Effector memory CD8-positive, alpha-beta T cell (primary cell): ENCODE data around the gene ORM2.
A peak's percentile ranks its signal among the peaks of the same experiment; 100 is the strongest.
"Not testable (repeated sequence)": the region's sequence is repeated elsewhere in the genome, so short reads cannot be mapped to it uniquely, and the experiment has no call there.

Experiments used
- ATAC-seq: fragments of 150-1000 bp; cut with Tn5 transposase; replicated peaks from 2 replicates; pipeline ENCODE4 v1.10.0; 2021; ENCODE audit warnings: mild to moderate bottlenecking, moderate library complexity
- DNase-seq, 3 experiments: peaks; one replicate each; pipeline ENCODE4 v3.0.0; 2021
- H3K27ac Mint-ChIP-seq, 2 donors: one replicate each; pipeline ENCODE4 v1.8.0; 2022; ENCODE audit warnings: mild to moderate bottlenecking in 2 of 2, mixed read lengths in 2 of 2, moderate library complexity in 2 of 2
- H3K27me3 Mint-ChIP-seq, 2 donors: one replicate each; pipeline ENCODE4 v1.8.0; 2022; ENCODE audit warnings: mixed read lengths in 2 of 2
- H3K36me3 Mint-ChIP-seq: one replicate; pipeline ENCODE4 v1.8.0; 2022; ENCODE audit warnings: mild to moderate bottlenecking, moderate library complexity, mixed read lengths; ENCODE audit not compliant: insufficient read depth
- H3K4me1 Mint-ChIP-seq, 2 donors: one replicate each; pipeline ENCODE4 v1.8.0; 2022; ENCODE audit warnings: low read depth in 2 of 2, mixed read lengths in 2 of 2
- H3K4me3 Mint-ChIP-seq, 2 donors: one replicate each; pipeline ENCODE4 v1.8.0; 2022; ENCODE audit warnings: mild to moderate bottlenecking in 2 of 2, mixed read lengths in 2 of 2, moderate library complexity in 2 of 2
- H3K9me3 Mint-ChIP-seq, 2 donors: one replicate each; pipeline ENCODE4 v1.8.0; 2022; ENCODE audit warnings: mixed read lengths in 2 of 2

Gene ORM2

GRCh38 chr9:114324492-114324891 is 5.2 kb upstream of the ORM2 start:
- no peaks in the 10 kb centered on the region for H3K9me3 Mint-ChIP-seq
- peaks cover 2 to 15% of the 10 kb centered on the region in 2 donors for H3K27me3 Mint-ChIP-seq
- H3K27ac Mint-ChIP-seq = no peak overlapping the region
- DNase-seq = no peak
- H3K4me3 Mint-ChIP-seq = no peak overlapping the region
- no peak for ATAC-seq
- H3K4me1 Mint-ChIP-seq = no peaks in the 10 kb centered on the region
- H3K36me3 Mint-ChIP-seq = no peaks in the 10 kb centered on the region

- not testable (repeated sequence) for H3K4me1 Mint-ChIP-seq, H3K9me3 Mint-ChIP-seq, DNase-seq, H3K36me3 Mint-ChIP-seq, H3K4me3 Mint-ChIP-seq, H3K27ac Mint-ChIP-seq
- peaks cover 0 to 13% of the 10 kb centered on the region in 2 donors for H3K27me3 Mint-ChIP-seq
- peak; percentile 35 for ATAC-seq
These were observed 4.7 kb upstream of the ORM2 start for GRCh38 chr9:114324965-114325364.

- not testable (repeated sequence) for H3K27ac Mint-ChIP-seq, ATAC-seq, H3K9me3 Mint-ChIP-seq, H3K4me3 Mint-ChIP-seq, H3K4me1 Mint-ChIP-seq, DNase-seq, H3K36me3 Mint-ChIP-seq
- peaks cover 0 to 13% of the 10 kb centered on the region in 2 donors for H3K27me3 Mint-ChIP-seq
These were observed 3.9 kb upstream of the ORM2 start for GRCh38 chr9:114325684-114326254.

GRCh38 chr9:114327749-114328148 is 1.9 kb upstream of the ORM2 start:
- no peak for ATAC-seq
- Mint-ChIP-seq H3K36me3 (peaks cover 13% of the 10 kb centered on the region), H3K4me1 (peaks cover 16 to 22% of the 10 kb centered on the region in 2 donors), H3K27ac (no peak overlapping the region), H3K9me3 (no peaks in the 10 kb centered on the region), H3K27me3 (no peaks in the 10 kb centered on the region), H3K4me3 (no peak overlapping the region)
- no peak for DNase-seq

- Mint-ChIP-seq H3K4me1 (peaks cover 16 to 22% of the 10 kb centered on the region in 2 donors), H3K36me3 (peaks cover 13% of the 10 kb centered on the region)
- not testable (repeated sequence) for H3K9me3 Mint-ChIP-seq, H3K27me3 Mint-ChIP-seq, H3K4me3 Mint-ChIP-seq, ATAC-seq, DNase-seq, H3K27ac Mint-ChIP-seq
These were observed 1.3 kb upstream of the ORM2 start for GRCh38 chr9:114328357-114328820.

- peaks cover 16 to 22% of the 10 kb centered on the region in 2 donors for H3K4me1 Mint-ChIP-seq
- H3K36me3 Mint-ChIP-seq = peaks cover 13% of the 10 kb centered on the region
- ATAC-seq, H3K4me3 Mint-ChIP-seq, H3K9me3 Mint-ChIP-seq, DNase-seq, H3K27ac Mint-ChIP-seq, H3K27me3 Mint-ChIP-seq: not testable (repeated sequence)
These were observed 588 bp upstream of the ORM2 start for GRCh38 chr9:114328937-114329624.

- no peak overlapping the region for H3K4me3 Mint-ChIP-seq
- no peak for ATAC-seq
- H3K27me3 Mint-ChIP-seq = no peaks in the 10 kb centered on the region
These were observed 967 bp downstream of the ORM2 start for GRCh38 chr9:114330636-114331035.

GRCh38 chr9:114331229-114332195 is 1.8 kb downstream of the ORM2 start:
- Mint-ChIP-seq H3K27ac (peak overlapping the region; percentile 46 to 88), H3K36me3 (peaks cover 36% of the 10 kb centered on the region), H3K4me1 (peaks cover 17 to 22% of the 10 kb centered on the region in 2 donors), H3K4me3 (peak overlapping the region in 1 of 2 donors; percentile 13)
- H3K9me3 Mint-ChIP-seq, DNase-seq, H3K27me3 Mint-ChIP-seq: not testable (repeated sequence)
- peak; percentile 6 for ATAC-seq

More at GRCh38 chr9:114330636-114331035, 967 bp downstream of the ORM2 start:
- Mint-ChIP-seq H3K27ac (peak overlapping the region; percentile 46 to 88), H3K36me3 (peaks cover 27% of the 10 kb centered on the region), H3K4me1 (peaks cover 17 to 22% of the 10 kb centered on the region in 2 donors), H3K9me3 (no peaks in the 10 kb centered on the region)
- DNase-seq = no peak

- H3K36me3 Mint-ChIP-seq = peaks cover 46% of the 10 kb centered on the region
- H3K4me3 Mint-ChIP-seq = peak overlapping the region in 1 of 2 donors; percentile 31
- peak overlapping the region; percentile 46 to 88 for H3K27ac Mint-ChIP-seq
These were observed 2.9 kb downstream of the ORM2 start for GRCh38 chr9:114332474-114333040.

GRCh38 chr9:114333718-114334117 is 4.0 kb downstream of the ORM2 start:
- ATAC-seq, H3K27me3 Mint-ChIP-seq, DNase-seq, H3K9me3 Mint-ChIP-seq, H3K4me3 Mint-ChIP-seq, H3K27ac Mint-ChIP-seq: not testable (repeated sequence)
- Mint-ChIP-seq H3K36me3 (peaks cover 57% of the 10 kb centered on the region), H3K4me1 (peaks cover 19 to 27% of the 10 kb centered on the region in 2 donors)

More at GRCh38 chr9:114332474-114333040, 2.9 kb downstream of the ORM2 start:
- peak; percentile 44 for ATAC-seq
- DNase-seq, H3K27me3 Mint-ChIP-seq, H3K9me3 Mint-ChIP-seq: not testable (repeated sequence)
- peaks cover 17 to 22% of the 10 kb centered on the region in 2 donors for H3K4me1 Mint-ChIP-seq

GRCh38 chr9:114334490-114334889 is 4.8 kb downstream of the ORM2 start:
- H3K27ac Mint-ChIP-seq = peak overlapping the region in 1 of 2 donors; percentile 4

GRCh38 chr9:114335745-114336144 is 6.1 kb downstream of the ORM2 start:
- peak overlapping the region in 1 of 2 donors; percentile 16 for H3K27ac Mint-ChIP-seq
- peaks cover 74% of the 10 kb centered on the region for H3K36me3 Mint-ChIP-seq

More at GRCh38 chr9:114334490-114334889, 4.8 kb downstream of the ORM2 start:
- DNase-seq (no peak), ATAC-seq (no peak)
- H3K4me1 Mint-ChIP-seq = peaks cover 19 to 27% of the 10 kb centered on the region in 2 donors
- H3K4me3 Mint-ChIP-seq = no peak overlapping the region
- H3K27me3 Mint-ChIP-seq = no peaks in the 10 kb centered on the region
- no peaks in the 10 kb centered on the region for H3K9me3 Mint-ChIP-seq
- peaks cover 65% of the 10 kb centered on the region for H3K36me3 Mint-ChIP-seq

GRCh38 chr9:114336157-114336556 is 6.5 kb downstream of the ORM2 start:
- Mint-ChIP-seq H3K4me1 (peaks cover 21 to 28% of the 10 kb centered on the region in 2 donors), H3K36me3 (peaks cover 78% of the 10 kb centered on the region), H3K27ac (peak overlapping the region in 1 of 2 donors; percentile 16)

More at GRCh38 chr9:114335745-114336144, 6.1 kb downstream of the ORM2 start:
- no peak for ATAC-seq
- no peak overlapping the region for H3K4me3 Mint-ChIP-seq
- H3K9me3 Mint-ChIP-seq = no peaks in the 10 kb centered on the region
- no peak for DNase-seq
- no peaks in the 10 kb centered on the region for H3K27me3 Mint-ChIP-seq
- peaks cover 24 to 30% of the 10 kb centered on the region in 2 donors for H3K4me1 Mint-ChIP-seq

More at GRCh38 chr9:114336157-114336556, 6.5 kb downstream of the ORM2 start:
- H3K4me3 Mint-ChIP-seq = no peak overlapping the region
- no peaks in the 10 kb centered on the region for H3K27me3 Mint-ChIP-seq
- no peak for DNase-seq
- ATAC-seq = no peak
- no peaks in the 10 kb centered on the region for H3K9me3 Mint-ChIP-seq
